Stimulated activated CD4-positive, alpha-beta T cell treated with anti-CD3 and anti-CD28 coated beads, Interleukin-2, amount 100 ng/mL, for 48 hours (primary cell): Measurements from ENCODE around the gene DNM3.

Source experiments
- DNase-seq, 2 donors: peaks; one replicate each; pipeline ENCODE4 v3.0.0-alpha.2; 2020

Gene DNM3

DNA sequence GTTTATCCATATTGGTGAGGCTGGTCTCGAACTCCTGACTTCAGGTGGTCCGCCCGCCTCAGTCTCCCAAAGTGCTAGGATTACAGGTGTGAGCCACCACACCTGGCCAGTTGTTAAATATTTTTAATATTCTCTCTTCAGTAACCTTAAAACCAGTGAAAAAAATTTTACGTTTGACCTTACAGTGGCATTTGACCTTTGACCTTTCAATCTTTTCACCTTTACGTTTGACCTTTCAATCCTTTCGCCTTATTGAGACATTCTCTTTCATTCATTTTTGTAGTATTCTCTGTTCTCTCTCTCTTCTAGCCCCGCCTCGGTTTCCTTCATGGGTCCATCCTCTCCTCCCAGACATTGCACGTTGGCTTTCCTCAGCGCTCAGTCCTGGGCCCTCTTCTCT is 277.9 kb downstream of the DNM3 start:
- no peak for DNase-seq

DNA sequence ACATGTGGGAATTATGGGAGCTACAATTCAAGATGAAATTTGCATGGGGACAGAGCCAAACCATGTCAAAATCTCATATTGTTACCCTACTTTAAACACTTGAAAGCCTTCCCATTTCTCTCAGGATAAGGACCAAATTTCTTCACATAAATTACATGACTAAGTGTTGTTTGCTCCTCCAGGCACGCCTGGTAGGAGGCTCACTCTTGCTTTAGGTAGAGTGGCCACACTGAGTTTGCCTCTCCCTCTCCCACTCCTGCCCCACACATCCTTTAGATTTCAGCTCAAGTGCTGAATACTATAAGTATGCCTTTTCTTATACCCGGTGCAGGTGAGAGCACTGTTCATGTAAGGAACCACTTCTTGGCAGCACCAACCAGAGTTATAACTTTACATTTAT is 279.1 kb downstream of the DNM3 start:
- no peak for DNase-seq

GRCh38 chr1:172121081-172121717 is 279.9 kb downstream of the DNM3 start:
- no peak for DNase-seq

DNA sequence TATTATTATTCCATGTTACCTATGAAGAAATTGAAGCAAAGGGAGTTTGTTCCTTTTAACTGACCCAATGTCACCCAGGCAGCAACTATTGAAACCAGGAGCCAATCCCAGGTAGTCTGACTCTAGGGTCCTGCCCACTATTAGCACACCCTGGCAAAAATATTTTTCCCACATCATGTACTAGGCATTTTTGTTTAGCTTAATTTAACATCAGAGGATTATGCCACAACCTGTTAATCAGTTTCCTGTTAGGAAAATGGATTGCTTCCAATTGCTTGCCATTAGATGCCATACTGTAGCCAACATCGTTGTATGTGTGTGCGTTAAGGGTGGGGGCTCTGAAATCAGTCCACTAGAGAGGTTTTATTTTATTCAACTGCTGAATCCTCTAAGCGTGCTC is 281.1 kb downstream of the DNM3 start:
- no peak for DNase-seq

- no peak for DNase-seq
Measured at GRCh38 chr1:172125250-172125649, 284.0 kb downstream of the DNM3 start.

- no peak for DNase-seq
Measured at GRCh38 chr1:172125812-172126430, 284.6 kb downstream of the DNM3 start.

DNA sequence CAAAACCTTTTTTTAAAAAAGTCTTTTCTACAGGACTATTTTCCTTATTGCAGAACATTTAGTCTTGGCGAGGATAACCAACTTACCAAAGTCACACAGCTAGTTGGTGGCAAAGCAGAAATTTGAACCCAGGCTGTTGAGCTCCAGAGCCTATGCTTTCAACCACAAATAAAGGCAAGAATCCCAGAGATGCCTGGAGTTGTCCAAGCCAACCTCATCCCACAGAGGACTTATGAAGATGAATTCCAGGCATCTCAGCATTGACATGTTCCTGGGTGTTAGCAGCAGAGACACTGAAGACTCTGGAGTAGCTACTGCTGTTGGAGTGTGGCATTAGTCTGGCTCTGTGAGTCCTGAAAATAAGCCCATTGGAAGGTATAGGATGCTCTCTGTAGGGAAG is 291.5 kb downstream of the DNM3 start:
- no peak for DNase-seq

- DNase-seq: no peak
Measured at GRCh38 chr1:172134087-172134731, 292.9 kb downstream of the DNM3 start.

- no peak for DNase-seq
Measured at GRCh38 chr1:172135076-172135672, 293.9 kb downstream of the DNM3 start.

DNA sequence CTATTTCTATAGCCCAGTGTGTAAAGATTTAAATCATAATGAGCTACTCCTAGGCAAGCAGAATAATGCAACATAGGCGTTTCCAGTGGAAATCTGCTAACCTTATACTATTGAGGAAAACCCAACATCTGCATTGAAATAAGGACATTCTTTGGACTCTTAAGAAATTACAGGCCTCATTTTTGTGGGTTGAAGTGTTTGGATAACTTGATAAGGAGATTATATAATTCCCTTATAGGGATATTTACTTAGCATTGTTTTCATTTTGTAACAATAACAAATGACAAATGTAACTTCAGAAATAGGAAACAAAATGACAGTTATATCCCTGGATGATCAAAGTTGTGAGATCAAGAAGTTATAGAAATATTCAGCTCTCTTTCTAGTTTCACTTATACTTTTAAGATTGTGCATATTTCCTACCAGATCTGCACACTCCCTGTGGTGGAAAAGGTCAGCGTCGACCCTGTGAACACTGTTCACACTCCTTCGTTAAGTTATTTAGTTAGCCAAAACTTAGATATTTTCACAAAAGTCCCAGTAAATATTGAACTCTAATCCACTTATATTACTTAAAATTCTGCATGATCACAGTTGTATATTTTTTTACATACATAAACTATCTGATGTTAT is 294.8 kb downstream of the DNM3 start:
- DNase-seq: no peak

GRCh38 chr1:172136925-172137324 is 295.6 kb downstream of the DNM3 start:
- no peak for DNase-seq

GRCh38 chr1:172137703-172138454 is 296.6 kb downstream of the DNM3 start:
- DNase-seq: no peak

DNA sequence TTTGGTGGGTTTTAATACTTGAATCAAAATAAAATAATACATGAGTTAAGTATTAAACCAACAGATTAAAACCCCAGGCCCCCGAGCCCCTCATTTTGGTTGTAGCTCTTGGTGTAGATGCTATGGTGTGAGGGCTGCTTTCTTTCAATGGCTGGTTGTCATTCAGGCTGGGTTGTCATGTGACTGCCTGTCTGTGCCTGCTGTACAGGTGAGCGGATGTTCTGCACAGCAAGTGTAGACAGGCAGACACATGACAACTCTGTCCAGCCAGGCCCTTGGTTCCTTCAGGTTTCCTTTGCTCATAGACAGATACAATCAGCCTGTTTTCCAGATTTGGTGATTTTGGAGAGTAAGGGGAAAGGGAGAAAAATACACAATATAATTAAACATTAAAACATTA is 297.3 kb downstream of the DNM3 start:
- no peak for DNase-seq

GRCh38 chr1:172139196-172139595 is 297.9 kb downstream of the DNM3 start:
- DNase-seq: no peak

GRCh38 chr1:172140072-172140471 is 298.8 kb downstream of the DNM3 start:
- no peak for DNase-seq

DNA sequence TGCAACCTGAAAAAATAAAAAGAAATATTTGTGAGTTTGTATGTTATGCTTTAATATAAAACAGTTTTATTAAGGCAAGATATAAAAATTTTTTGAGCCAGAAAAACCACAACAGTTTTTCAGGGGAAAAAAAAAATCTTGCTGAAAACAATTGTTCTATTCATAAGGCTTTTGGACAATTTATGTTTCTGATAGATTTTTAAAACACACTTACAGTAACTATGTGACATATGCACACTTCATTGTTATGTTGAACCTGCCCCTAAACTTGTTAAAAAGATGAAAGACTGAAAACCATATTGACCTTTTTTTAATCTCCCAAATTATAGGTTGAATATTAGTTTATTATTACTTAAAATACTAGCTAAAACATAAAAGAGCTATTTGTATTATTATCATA is 299.3 kb downstream of the DNM3 start:
- DNase-seq: no peak

DNA sequence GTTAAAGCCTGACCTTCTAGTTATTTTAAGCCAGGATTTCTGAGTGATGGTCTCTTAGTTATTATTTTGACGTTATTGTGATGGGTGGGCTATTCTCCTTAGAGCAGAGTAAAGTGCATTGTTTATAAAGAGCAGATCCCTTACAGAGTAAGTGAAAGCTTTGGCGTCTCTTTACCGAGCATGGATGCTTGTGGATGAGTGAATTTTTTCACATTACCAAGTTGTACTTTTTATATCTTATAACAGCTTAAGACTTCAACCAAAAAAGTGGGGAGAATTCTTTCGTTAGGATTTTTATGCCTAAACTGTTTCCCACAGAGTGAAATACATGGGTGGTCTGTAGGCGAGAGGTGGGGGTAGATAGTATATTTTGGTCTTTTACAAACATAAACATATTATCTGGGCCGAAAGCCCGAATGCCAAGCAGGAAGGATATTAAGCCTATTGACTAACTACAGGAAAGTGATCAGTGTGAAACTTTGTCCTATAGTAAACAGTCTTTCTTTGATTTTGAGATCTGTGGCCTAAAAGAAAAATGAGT is 300.1 kb downstream of the DNM3 start:
- DNase-seq: no peak

- DNase-seq: no peak
Measured at GRCh38 chr1:172142324-172142723, 301.0 kb downstream of the DNM3 start.

- no peak for DNase-seq
Measured at GRCh38 chr1:172143384-172144055, 302.2 kb downstream of the DNM3 start.

DNA sequence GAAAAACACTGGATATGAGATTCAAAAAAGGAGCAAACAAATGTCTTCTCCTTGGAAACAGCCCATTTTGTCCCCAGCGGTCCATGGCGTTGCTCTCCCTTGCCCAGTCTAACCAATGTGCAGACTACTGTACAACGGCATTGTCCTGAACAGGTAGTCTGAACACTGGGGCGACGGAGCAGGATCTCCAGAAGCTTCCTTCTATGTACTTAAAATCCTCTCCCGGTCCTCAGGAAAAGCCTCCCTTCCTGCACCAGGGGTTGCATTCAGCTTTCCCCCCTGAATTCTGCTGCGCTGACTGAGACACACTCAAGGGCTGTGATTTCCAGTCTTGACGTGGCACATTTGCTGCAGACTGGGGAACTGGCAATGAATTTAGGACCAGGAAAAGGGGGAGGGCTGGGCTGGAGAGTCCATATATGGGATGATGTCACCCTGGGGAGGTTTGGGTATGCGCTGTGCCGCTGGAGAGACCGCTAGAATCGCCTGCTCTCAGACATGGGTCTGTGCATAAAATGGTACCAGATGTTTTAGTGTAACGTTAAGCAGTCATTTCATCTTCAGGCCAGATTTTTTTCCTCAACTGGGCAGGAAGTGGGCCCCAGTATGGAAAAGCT is 303.3 kb downstream of the DNM3 start:
- no peak for DNase-seq

- no peak for DNase-seq
Measured at GRCh38 chr1:172145231-172145651, 303.9 kb downstream of the DNM3 start.

- DNase-seq: no peak
Measured at GRCh38 chr1:172145656-172146055, 304.4 kb downstream of the DNM3 start.
